Spinal cord (tissue), 10 donors: Measurements from ENCODE around the gene GRHL1. TPM values are rescaled to one million over a fixed set of nuclear protein-coding genes. Genes with fewer than 3 reads are reported as not detected.
"Not testable (repeated sequence)": the region's sequence is repeated elsewhere in the genome, so short reads cannot be mapped to it uniquely, and the experiment has no call there.

Experiments
- DNase-seq, 6 donors: peaks; one replicate each; pipeline versions ENCODE4 v3.0.0 to v3.0.0-alpha.2; 2013 to 2015; ENCODE audit warnings: low spot score in 6 of 6, low read depth in 4 of 6
- H3K27ac ChIP-seq: one replicate; pipeline ENCODE4 v1.5.1; 2013; ENCODE audit warnings: low read depth, low read length, control low read depth
- H3K27me3 ChIP-seq: one replicate; pipeline ENCODE4 v1.6.1; 2013; ENCODE audit warnings: low read length; ENCODE audit not compliant: control insufficient read depth, insufficient read depth
- H3K36me3 ChIP-seq: one replicate; pipeline ENCODE4 v1.6.1; 2013; ENCODE audit warnings: low read length; ENCODE audit not compliant: control insufficient read depth, insufficient read depth
- H3K4me1 ChIP-seq: one replicate; pipeline ENCODE4 v1.6.1; 2013; ENCODE audit warnings: low read length; ENCODE audit not compliant: control insufficient read depth, insufficient read depth
- H3K4me3 ChIP-seq: one replicate; pipeline ENCODE4 v1.5.1; 2013; ENCODE audit warnings: low read depth, low read length, control low read depth
- H3K9me3 ChIP-seq: one replicate; pipeline ENCODE4 v1.6.1; 2013; ENCODE audit warnings: low read length; ENCODE audit not compliant: control insufficient read depth, insufficient read depth
- WGBS: methylation state at CpG from one replicate; pipeline ENCODE4 v1.1.5; 2013; ENCODE audit warnings: missing lambda C conversion rate; ENCODE audit not compliant: insufficient coverage; 5-methylcytosine and 5-hydroxymethylcytosine counted together
- polyA plus RNA-seq, 2 donors: library from polyadenylated mRNA; unstranded; fragments of 120-200 nt; gene quantifications; one replicate each; pipeline ENCODE4 v1.2.1, GENCODE V29; 2013; ENCODE audit not compliant: insufficient read length in 2 of 2
- total RNA-seq, 2 donors: library from RNA; depleted of rRNA in 1 of 2; stranded (reverse); fragments of 120-200 nt in 1 of 2; fragments of >200 nt in 1 of 2; gene quantifications; one replicate each; pipeline versions ENCODE4 v1.2.3 to v1.2.4, GENCODE V29; 2013 to 2014
- donor health status: healthy.

GRHL1 gene
- total and polyA plus RNA-seq, 4 donors, result 10.1 to 25.8 (median 12.4) TPM

DNA sequence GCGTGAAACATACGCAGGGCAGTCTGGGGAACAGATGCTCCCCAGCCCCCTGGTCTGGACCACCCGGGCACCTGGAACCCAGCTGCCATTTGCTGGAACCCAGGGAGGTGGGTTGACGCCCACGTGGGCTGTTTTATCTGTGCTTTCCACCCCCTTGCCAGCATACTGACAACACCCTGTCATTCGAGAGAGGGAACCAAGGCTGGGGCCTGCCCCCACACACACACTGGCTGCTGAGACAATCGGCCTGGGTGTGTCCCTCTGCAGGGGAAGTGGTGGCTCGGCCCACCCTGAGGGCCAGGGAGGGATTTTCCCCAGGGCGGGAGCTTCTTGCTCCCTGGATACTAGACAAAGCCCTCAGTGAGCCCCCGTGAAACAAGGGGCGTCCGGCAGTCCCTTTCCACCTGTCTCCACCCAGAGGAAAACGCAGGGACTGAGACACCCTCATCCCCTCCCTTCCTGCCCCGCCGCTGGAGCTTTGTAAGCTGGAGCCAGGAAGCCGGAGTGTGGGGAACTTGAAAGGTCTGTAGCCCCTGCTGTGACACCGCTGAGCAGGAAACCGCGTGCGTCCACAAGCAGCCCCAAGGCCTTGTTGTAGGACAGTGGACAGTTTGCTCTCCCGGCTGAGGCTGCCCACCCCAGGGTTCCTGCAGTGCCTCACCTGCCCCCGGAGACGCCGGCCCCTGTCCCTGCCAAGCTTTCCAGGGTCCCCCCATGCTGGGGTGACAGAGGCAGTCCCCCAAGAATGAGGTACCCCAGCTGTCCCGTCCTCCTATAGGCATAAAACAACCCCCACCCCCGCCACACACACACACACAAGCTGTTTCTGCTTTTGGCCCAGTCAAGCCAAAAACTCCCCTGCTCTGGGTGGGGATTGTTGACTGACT, 77.7 kb downstream of the GRHL1 start:
- Histone ChIP-seq H3K4me3 (no peak overlapping the region), H3K4me1 (peaks cover 25% of the 10 kb centered on the region), H3K27me3 (no peaks in the 10 kb centered on the region), H3K9me3 (no peaks in the 10 kb centered on the region), H3K27ac (peak overlapping the region; percentile 29), H3K36me3 (no peaks in the 10 kb centered on the region)
- 35% methylated on average over 17 of the region's 26 CpGs for WGBS
- peak in 1 of 6 donors; percentile 49 for DNase-seq

DNA sequence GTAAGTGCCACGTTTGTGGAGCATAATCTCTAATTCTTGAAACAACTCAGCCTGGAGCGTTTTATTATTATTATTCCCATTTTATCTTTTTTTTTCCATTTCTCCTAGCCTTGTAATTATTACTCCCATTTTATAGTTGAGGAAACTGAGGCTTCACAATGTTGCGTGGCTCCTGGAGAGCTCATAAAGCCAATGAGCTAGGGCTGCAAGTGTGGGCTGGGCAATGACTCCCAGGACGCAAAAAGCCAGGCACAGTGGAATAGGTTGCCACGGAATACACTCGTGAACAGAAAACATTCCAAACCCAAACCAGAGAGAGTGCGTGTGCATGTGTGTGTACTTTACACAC, 78.4 kb downstream of the GRHL1 start:
- 86% methylated on average over 1 of the region's 7 CpGs for WGBS
- peaks cover 25% of the 10 kb centered on the region for H3K4me1 ChIP-seq
- DNase-seq, result no peak
- no peaks in the 10 kb centered on the region for H3K27me3 ChIP-seq
- no peaks in the 10 kb centered on the region for H3K36me3 ChIP-seq
- H3K4me3 ChIP-seq, result no peak overlapping the region
- H3K9me3 ChIP-seq, result no peaks in the 10 kb centered on the region
- H3K27ac ChIP-seq, result peak overlapping the region; percentile 57

DNA sequence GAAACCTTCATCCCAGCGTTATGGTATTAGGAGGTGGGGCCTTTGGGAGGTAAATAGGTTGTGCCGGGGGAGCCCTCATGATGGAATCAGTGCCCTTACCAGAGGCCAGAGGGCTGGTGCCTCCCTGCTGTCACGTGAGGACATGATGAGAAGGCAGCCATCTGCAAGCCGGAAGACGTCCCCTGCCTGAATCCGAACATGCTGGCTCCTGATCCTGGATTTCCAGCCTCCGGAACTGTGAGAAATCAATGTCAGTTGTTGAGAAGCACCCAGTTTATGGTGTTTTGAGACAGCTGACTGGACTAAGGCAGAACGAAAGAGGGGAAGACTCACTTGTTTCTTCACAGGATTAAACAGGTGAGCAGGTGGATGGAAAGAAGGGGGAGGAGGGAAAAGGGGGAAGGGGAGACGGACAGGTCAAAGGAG, 78.8 kb downstream of the GRHL1 start:
- H3K27me3 ChIP-seq, result no peaks in the 10 kb centered on the region
- DNase-seq, result peak in 2 of 6 donors; percentile 52 to 83
- H3K36me3 ChIP-seq, result no peaks in the 10 kb centered on the region
- no peaks in the 10 kb centered on the region for H3K9me3 ChIP-seq
- 45% methylated on average over 7 of the region's 9 CpGs for WGBS
- H3K27ac ChIP-seq, result peak overlapping the region; percentile 57
- peaks cover 27% of the 10 kb centered on the region for H3K4me1 ChIP-seq
- H3K4me3 ChIP-seq, result peak overlapping the region; percentile 16

DNA sequence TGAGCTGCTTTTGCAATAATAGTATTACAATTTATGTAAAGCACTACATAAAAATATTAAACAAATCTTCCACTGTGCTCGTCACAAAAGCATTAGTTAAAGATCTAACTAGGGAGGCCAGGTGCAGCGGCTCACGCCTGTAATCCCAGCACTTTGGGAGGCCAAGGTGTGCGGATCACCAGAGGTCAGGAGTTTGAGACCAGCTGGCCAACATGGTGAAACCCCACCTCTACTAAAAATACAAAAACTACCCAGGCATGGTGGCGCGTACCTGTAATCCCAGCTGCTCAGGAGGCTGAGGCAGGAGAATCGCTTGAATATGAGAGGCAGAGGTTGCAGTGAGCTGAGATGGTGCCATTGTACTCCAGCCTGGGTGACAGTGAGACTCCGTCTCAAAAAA, 79.3 kb downstream of the GRHL1 start:
- H3K27ac ChIP-seq, H3K27me3 ChIP-seq, H3K36me3 ChIP-seq, DNase-seq, H3K9me3 ChIP-seq: not testable (repeated sequence)
- Histone ChIP-seq H3K4me3 (peak overlapping the region; percentile 16), H3K4me1 (peaks cover 32% of the 10 kb centered on the region)
- WGBS, result no CpG with 5 or more reads among the region's 8 CpGs

DNA sequence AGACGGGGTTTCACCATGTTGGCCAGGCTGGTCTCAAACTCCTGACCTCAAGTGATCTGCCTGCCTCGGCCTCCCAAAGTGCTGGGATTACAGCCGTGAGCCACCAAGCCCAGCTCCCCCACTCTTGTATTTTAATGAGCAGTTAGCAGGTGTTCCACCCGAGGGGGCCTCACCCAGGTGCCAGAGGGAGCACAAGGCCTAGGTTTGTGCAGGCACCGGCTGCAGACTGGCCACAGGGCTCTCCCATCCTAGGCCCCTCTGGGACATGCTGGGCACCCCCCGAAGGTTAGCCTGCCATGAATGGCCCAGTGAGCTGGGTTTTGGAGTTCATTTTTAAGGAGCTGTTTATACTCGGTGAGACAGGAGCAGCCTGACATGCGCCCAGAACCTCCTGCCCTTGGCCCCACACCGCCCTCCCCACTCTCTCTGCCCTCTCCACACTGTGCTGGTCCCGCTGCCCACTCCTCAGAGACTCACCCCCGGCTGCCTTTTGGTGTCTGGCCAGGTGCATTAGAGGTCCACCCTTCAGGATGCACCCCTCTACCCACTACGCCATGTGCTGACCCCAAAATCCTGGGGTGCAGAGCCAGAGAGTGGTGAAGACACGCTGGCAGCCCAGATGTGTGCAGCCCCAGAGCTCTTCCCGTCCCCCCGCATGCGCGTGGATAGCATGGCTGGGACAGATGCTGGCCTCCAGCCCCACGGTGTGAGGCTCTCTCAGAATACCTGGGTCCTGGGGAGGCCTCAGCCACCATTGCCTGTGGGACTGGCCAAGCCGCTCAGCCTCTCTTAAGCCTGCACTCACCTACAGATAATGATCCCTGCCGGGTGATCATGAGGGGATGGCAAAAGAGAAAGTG, 80.6 kb downstream of the GRHL1 start:
- no peak overlapping the region for H3K27ac ChIP-seq
- peaks cover 44% of the 10 kb centered on the region for H3K4me1 ChIP-seq

DNA sequence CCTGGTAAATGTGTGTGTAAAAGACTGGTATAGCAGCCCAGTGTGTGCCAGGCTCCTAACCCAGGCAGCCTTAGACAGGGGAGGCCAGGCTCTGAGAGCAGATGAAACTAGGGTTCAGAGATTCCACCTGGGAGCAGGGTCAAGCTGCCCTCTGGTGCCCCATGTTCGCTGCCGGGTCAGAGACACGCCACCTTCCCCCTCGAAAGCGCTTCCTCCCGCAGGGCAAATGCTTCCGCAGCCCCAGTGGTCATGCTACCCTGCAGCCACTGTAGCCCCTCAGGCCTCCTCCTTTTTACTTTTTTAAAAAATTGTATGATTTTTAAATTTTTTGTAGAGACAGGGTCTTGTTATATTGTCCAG, 81.2 kb downstream of the GRHL1 start:
- H3K36me3 ChIP-seq, result no peaks in the 10 kb centered on the region
- WGBS, result 97% methylated on average over 3 of the region's 7 CpGs
- H3K27ac ChIP-seq, result no peak overlapping the region
- DNase-seq, result no peak
- H3K9me3 ChIP-seq, result no peaks in the 10 kb centered on the region
- H3K4me1 ChIP-seq, result peaks cover 48% of the 10 kb centered on the region
- no peaks in the 10 kb centered on the region for H3K27me3 ChIP-seq
- no peak overlapping the region for H3K4me3 ChIP-seq

More for the DNA sequence above, 80.6 kb downstream of the GRHL1 start:
- Histone ChIP-seq H3K36me3 (no peaks in the 10 kb centered on the region), H3K4me3 (no peak overlapping the region), H3K9me3 (no peaks in the 10 kb centered on the region), H3K27me3 (no peaks in the 10 kb centered on the region)
- 82% methylated on average over 18 of the region's 20 CpGs for WGBS
- no peak for DNase-seq

DNA sequence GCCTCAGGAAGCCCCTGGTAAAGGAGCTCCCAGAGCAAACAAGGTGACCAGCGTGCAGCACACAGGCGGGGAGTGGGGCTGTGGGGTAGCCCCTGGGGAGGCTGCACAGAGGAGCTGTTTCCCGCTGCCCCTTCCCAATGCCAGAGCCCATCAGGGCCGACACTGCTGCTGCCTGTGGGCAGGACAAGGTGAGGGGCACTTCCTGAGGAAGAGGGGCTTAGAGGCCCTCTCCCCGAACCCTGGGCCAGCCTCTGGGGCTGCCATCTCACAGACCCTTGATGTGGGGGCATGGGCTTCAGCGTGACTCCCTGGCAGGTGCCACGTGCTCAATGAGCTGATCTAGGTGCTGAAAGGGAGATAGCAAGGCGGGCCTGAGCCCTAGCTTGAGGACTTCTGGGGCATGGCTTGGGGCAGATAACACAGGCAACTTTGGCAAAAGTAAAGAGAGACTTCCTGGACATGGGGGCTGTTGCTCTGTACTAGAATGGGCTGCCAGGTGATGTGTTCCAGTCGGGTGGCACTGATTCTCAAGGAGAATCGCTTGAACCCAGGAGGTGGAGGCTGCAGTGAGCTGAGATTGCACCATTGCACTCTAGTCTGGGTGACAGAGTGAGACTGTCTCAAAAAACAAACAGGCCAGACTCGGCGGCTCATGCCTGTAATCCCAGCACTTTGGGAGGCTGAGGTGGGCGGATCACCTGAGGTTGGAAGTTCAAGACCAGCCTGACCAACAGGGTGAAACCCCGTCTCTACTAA, 81.9 kb downstream of the GRHL1 start:
- no peak overlapping the region for H3K27ac ChIP-seq
- no peaks in the 10 kb centered on the region for H3K9me3 ChIP-seq
- H3K4me3 ChIP-seq, result no peak overlapping the region
- H3K27me3 ChIP-seq, result no peaks in the 10 kb centered on the region
- no peak for DNase-seq
- peaks cover 49% of the 10 kb centered on the region for H3K4me1 ChIP-seq
- WGBS, result 85% methylated on average over 12 of the region's 14 CpGs
- H3K36me3 ChIP-seq, result no peaks in the 10 kb centered on the region

DNA sequence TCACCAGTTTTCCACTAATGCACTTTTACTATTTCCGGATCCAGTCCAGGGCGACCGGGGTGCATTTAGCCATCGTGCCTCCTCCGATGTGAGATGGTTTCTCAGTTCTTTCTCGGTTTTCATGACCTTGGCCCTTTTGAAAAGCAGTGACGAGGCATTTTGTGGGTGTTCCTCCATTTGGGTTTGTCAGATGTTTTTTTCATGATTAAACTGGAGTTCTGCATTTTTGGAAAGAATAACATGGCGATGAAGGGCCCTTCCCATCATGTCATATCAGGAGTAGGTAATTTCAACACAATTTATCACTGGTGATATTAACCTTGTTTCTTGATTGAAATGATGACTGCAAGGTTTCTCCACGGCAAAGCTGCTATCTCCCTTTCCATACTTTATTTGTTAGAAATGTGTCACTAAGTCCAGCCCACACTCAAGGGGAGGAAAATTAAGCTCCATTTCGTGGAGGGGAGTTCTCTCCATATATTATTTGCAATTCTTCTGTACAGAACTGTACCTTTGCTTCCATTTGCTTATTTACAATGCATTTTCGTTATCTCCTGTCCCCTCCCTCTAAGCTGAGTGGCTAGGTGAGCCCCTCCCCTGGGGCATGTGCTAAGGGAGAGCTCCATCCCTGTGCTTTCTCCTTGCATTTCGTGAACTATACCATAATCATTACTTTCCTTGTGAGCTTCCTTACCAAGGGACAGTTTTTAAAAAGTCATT, 83.0 kb downstream of the GRHL1 start:
- peaks cover 42% of the 10 kb centered on the region for H3K4me1 ChIP-seq
- 88% methylated on average over 8 of the region's 12 CpGs for WGBS
- no peak overlapping the region for H3K27ac ChIP-seq
- H3K9me3 ChIP-seq, result no peaks in the 10 kb centered on the region
- no peak for DNase-seq
- no peaks in the 10 kb centered on the region for H3K36me3 ChIP-seq
- H3K27me3 ChIP-seq, result no peaks in the 10 kb centered on the region
- H3K4me3 ChIP-seq, result no peak overlapping the region

DNA sequence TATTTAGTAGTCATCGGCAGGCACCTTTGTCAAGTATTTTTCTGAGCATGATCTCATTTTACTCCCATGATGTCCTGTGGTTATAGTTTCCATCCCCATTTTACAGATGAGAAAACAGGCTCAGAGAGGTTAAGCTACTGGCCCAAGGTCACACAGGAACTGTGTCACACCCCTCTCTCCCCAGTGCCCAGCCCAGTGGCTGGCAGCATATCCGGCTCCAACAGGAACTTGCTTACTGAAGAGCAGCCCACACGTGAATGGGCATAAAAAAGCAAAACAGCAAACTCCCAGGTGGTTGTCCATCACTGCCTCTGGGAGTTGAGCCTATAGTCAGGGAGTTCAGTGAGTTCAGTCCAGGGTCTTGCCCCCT, 83.5 kb downstream of the GRHL1 start:
- Histone ChIP-seq H3K4me1 (peaks cover 42% of the 10 kb centered on the region), H3K9me3 (no peaks in the 10 kb centered on the region), H3K27me3 (no peaks in the 10 kb centered on the region), H3K4me3 (no peak overlapping the region), H3K36me3 (no peaks in the 10 kb centered on the region), H3K27ac (no peak overlapping the region)
- no peak for DNase-seq
- WGBS, result 85% methylated on average over 2 of the region's 3 CpGs
